ENCODE measurements around the gene UBE2E2. TPM values are rescaled to one million over a fixed set of nuclear protein-coding genes. Genes with fewer than 3 reads are reported as not detected.

The UBE2E2 gene
- total RNA-seq, 1 donor from 2014 or later: 28.7 TPM

- TF ChIP-seq CTCF (IDR thresholded peaks at IDR 0.05; ENCODE audit: insufficient read depth, low read length, poor library complexity, severe bottlenecking): no peak
- Histone ChIP-seq H3K27me3 (ENCODE audit: control insufficient read depth, insufficient read depth, low read length) (no peaks in the 10 kb centered on the region), H3K4me3 (ENCODE audit: low read depth, low read length) (no peak overlapping the region)
These were observed 175.0 kb downstream of the UBE2E2 start for GRCh38 chr3:23377928-23378672.

GRCh38 chr3:23383875-23384274 is 180.7 kb downstream of the UBE2E2 start:
- DNase-seq (ENCODE audit: low read depth): no peak
- no peak for TF ChIP-seq CTCF (IDR thresholded peaks at IDR 0.05; ENCODE audit: insufficient read depth, low read length, poor library complexity, severe bottlenecking)
- no peaks in the 10 kb centered on the region for H3K36me3 ChIP-seq (ENCODE audit: control insufficient read depth, insufficient read depth, low read length)
- no peak overlapping the region for H3K4me3 ChIP-seq (ENCODE audit: low read depth, low read length)
- no peaks in the 10 kb centered on the region for H3K27me3 ChIP-seq (ENCODE audit: control insufficient read depth, insufficient read depth, low read length)

More at GRCh38 chr3:23377928-23378672, 175.0 kb downstream of the UBE2E2 start:
- no peak for DNase-seq (ENCODE audit: low read depth)
- no peaks in the 10 kb centered on the region for H3K36me3 ChIP-seq (ENCODE audit: control insufficient read depth, insufficient read depth, low read length)

- TF ChIP-seq CTCF (IDR thresholded peaks at IDR 0.05; ENCODE audit: insufficient read depth, low read length, poor library complexity, severe bottlenecking): no peak
- no peak for DNase-seq (ENCODE audit: low read depth)
- H3K36me3 ChIP-seq (ENCODE audit: control insufficient read depth, insufficient read depth, low read length): no peaks in the 10 kb centered on the region
- H3K4me3 ChIP-seq (ENCODE audit: low read depth, low read length): no peak overlapping the region
- no peaks in the 10 kb centered on the region for H3K27me3 ChIP-seq (ENCODE audit: control insufficient read depth, insufficient read depth, low read length)
These were observed 182.2 kb downstream of the UBE2E2 start for GRCh38 chr3:23385327-23385726.

- Histone ChIP-seq H3K36me3 (ENCODE audit: control insufficient read depth, insufficient read depth, low read length) (no peaks in the 10 kb centered on the region), H3K4me3 (ENCODE audit: low read depth, low read length) (no peak overlapping the region), H3K27me3 (ENCODE audit: control insufficient read depth, insufficient read depth, low read length) (no peaks in the 10 kb centered on the region)
- DNase-seq (ENCODE audit: low read depth): no peak
- TF ChIP-seq CTCF (IDR thresholded peaks at IDR 0.05; ENCODE audit: insufficient read depth, low read length, poor library complexity, severe bottlenecking): no peak
These were observed 184.3 kb downstream of the UBE2E2 start for GRCh38 chr3:23387286-23387918.

- DNase-seq (ENCODE audit: low read depth): no peak
- Histone ChIP-seq H3K27me3 (ENCODE audit: control insufficient read depth, insufficient read depth, low read length) (no peaks in the 10 kb centered on the region), H3K4me3 (ENCODE audit: low read depth, low read length) (no peak overlapping the region), H3K36me3 (ENCODE audit: control insufficient read depth, insufficient read depth, low read length) (no peaks in the 10 kb centered on the region)
- TF ChIP-seq CTCF (IDR thresholded peaks at IDR 0.05; ENCODE audit: insufficient read depth, low read length, poor library complexity, severe bottlenecking): no peak
These were observed 186.0 kb downstream of the UBE2E2 start for GRCh38 chr3:23389089-23389488.

Measured in kidney epithelial cell (primary cell).